Ovary (tissue), 9 donors: ENCODE measurements around the gene HOXB8. TPM values are rescaled to one million over a fixed set of nuclear protein-coding genes. Genes with fewer than 3 reads are reported as not detected.

Experiments
- DNase-seq, 5 donors: peaks; one replicate each; pipeline ENCODE4 v3.0.0-alpha.2; 2019 to 2020
- H3K27ac ChIP-seq, 2 donors: fragments of 200-600 bp; one replicate each; pipeline versions ENCODE4 v1.5.1 to v1.8.0; 2019 to 2022
- H3K27me3 ChIP-seq: fragments of 200-600 bp; one replicate; pipeline ENCODE4 v1.8.0; 2022
- H3K36me3 ChIP-seq: fragments of 200-600 bp; sonication (generic); one replicate; pipeline ENCODE4 v1.5.1; 2019
- H3K4me1 ChIP-seq: one replicate; pipeline ENCODE4 v1.8.1; 2013; ENCODE audit warnings: mild to moderate bottlenecking, moderate library complexity; ENCODE audit not compliant: insufficient read depth
- H3K4me3 ChIP-seq: fragments of 200-600 bp; sonication (generic); one replicate; pipeline ENCODE4 v1.5.1; 2017
- H3K9me3 ChIP-seq, 2 donors: fragments of 200-600 bp in 1 of 2; sonication (generic) in 1 of 2; one replicate each; pipeline versions ENCODE4 v1.5.1 to v1.8.1; 2013 to 2019; ENCODE audit warnings: mild to moderate bottlenecking in 1 of 2, moderate library complexity in 1 of 2
- CTCF ChIP-seq, 3 donors: fragments of 450-650 bp in 2 of 3; fragments of 200-600 bp in 1 of 3; IDR thresholded peaks; one replicate each; pipeline versions ENCODE4 v1.5.1 to v1.8.0; 2016 to 2022; ENCODE audit warnings: antibody characterized with exemption in 3 of 3, mild to moderate bottlenecking in 1 of 3
- EP300 ChIP-seq: sonication (generic); formaldehyde crosslinking; IDR thresholded peaks from one replicate; pipeline ENCODE4 v1.6.1; 2017; ENCODE audit warnings: antibody characterized with exemption
- POLR2A ChIP-seq: fragments of 450-650 bp; IDR thresholded peaks from one replicate; pipeline ENCODE4 v1.6.1; 2017; ENCODE audit warnings: antibody characterized with exemption, mild to moderate bottlenecking, moderate library complexity
- WGBS, 3 donors: extraction: QIAGEN DNeasy Blood & Tissue Kit in 1 of 3; methylation state at CpG; one replicate each; pipeline versions ENCODE4 v1.1.5 to v1.1.7; 2013 to 2017; 5-methylcytosine and 5-hydroxymethylcytosine counted together
- intact Hi-C, 4 donors: fragments of 100-400 bp; cut with DNase I; formaldehyde crosslinking; loops; one replicate each; pipeline versions ENCODE4 v1.11.0 to v1.15.1; 2022 to 2023
- polyA plus RNA-seq, 2 donors: library from polyadenylated mRNA; stranded (reverse); fragments of 200-250 nt in 1 of 2; fragments of 350-450 nt in 1 of 2; fragmentation: Illumina TruSeq in 1 of 2; extraction: RNeasy Lipid Tissue Mini Kit (QIAGEN cat#74804) in 1 of 2; gene quantifications; one replicate each; pipeline ENCODE4 v1.2.3, GENCODE V29; 2013 to 2014
- total RNA-seq, 7 donors: library from RNA; depleted of rRNA in 2 of 7; stranded (reverse); fragments of >200 nt in 2 of 7; fragmentation: NEBNext Ultra II Directional in 3 of 7; extraction: Animal tissue kit (Norgen Biotek cat#: 25700) in 3 of 7; gene quantifications; one replicate each; pipeline versions ENCODE4 v1.1.0 to v1.2.4, GENCODE V29; 2016 to 2023
- donor health status: DM: no; HTN: no; CAD: no; lungs with moderate emphysema.
- donor health status: DM: no; HTN: no; CAD: no.
- donor health status: Bipolar disorder and iron deficiency.
- donor health status: DM: yes; HTN: yes; CAD: no.
- donor health status: DM: no; HTN: no; CAD: no.
- donor health status: DM: yes; HTN: yes; CAD: no.

HOXB8 gene
- total and polyA plus RNA-seq, 9 donors: 0.17 to 2.5 (median 0.28) TPM; not detected in 4

GRCh38 chr17:48577330-48577945, 37.7 kb downstream of the HOXB8 start:
- no peaks in the 10 kb centered on the region for H3K9me3 ChIP-seq
- intact Hi-C loops: no loop called here
- TF ChIP-seq EP300 (no peak), CTCF (IDR thresholded peaks at IDR 0.05) (no peak), POLR2A (no peak)
- peaks cover 8% of the 10 kb centered on the region for H3K27me3 ChIP-seq
- H3K27ac ChIP-seq: no peak overlapping the region
- no peaks in the 10 kb centered on the region for H3K4me1 ChIP-seq
- no peak for DNase-seq
- peak overlapping the region; percentile 35 for H3K4me3 ChIP-seq
- H3K36me3 ChIP-seq: no peaks in the 10 kb centered on the region
- WGBS, 3 donors: 4 to 10% (median 4%) methylated on average over 12 to 19 of the region's 19 CpGs

DNA sequence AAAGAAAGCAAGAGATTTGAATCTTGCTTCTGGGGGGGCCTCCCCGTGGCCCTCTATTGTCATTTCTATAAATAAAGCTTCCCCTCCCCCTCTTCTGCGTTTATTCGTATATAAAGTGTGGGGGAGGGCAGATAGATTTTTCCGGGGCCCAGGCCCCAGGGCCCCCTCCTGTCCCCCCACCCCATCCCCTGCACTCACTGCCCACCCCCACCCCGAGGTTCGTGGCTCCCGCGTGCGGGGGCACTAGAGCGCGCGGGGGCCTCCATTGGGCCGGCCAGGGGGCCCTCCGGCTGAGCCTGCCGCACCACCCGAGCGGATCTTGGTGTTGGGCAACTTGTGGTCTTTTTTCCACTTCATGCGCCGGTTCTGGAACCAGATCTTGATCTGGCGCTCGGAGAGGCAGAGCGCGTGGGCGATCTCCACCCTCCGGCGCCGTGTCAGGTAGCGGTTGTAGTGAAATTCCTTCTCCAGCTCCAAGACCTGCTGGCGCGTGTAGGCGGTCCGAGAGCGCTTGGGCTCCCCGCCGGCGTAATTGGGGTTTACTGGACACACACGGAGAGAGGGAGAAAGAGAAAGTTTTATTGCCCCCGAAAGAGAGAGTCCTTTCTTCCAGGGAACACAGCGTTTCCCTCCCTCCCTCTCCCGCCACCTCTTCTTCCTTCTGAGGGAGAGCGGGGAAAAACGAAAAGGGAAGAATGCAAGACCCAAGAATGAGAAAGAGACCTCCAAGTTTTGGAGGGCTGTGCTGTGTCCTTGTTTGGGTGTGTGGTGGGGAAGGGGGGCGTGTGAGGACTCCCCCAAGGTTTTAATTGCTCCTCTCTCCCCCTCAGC, 38.4 kb downstream of the HOXB8 start:
- intact Hi-C loops: no loop called here
- H3K27me3 ChIP-seq: peaks cover 2% of the 10 kb centered on the region
- H3K9me3 ChIP-seq: no peaks in the 10 kb centered on the region
- TF ChIP-seq EP300 (no peak), POLR2A (no peak), CTCF (IDR thresholded peaks at IDR 0.05) (no peak)
- H3K4me3 ChIP-seq: peak overlapping the region; percentile 35
- WGBS, 3 donors: 5 to 12% (median 8%) methylated on average over 43 of the region's 43 CpGs
- DNase-seq: no peak
- no peaks in the 10 kb centered on the region for H3K4me1 ChIP-seq
- H3K36me3 ChIP-seq: no peaks in the 10 kb centered on the region
- H3K27ac ChIP-seq: no peak overlapping the region

DNA sequence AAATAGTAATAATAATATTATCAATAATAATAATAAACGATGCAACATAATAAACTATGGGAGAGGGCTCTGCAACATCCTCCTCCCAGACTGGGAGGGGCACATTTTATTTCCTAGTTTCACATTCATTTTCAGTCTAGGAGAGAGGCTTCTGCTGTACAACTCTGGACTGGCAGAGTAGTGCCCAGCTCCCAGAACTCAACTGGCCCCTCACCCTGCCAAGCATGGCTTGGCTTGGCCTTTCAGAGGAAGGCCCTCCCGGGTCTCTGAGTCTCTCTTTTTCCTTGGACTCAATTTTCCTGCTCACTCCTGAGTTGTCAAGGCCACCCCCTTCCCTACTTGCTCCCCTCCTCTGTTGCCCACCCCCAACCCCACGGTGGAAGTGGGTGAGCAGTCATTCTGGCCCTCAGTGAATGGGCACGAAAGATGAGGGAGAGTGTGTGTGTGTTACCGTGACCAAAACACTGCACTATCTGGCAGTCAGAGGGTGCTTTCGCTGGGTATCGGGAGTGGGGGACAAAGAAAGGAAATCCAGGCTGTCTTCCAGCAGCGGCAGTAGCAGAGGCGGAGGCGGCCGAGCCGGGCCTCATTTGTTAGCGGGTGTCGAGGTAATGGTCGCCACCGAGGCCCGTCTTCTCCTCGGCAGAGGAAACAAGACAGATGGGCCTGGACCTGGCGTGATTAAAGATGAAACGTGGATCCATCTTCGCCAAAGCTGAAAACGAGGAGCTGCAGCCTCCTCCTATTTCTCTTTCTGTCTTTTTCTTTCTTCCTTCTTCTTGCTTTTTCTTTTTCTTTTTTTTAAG, 39.2 kb downstream of the HOXB8 start:
- TF ChIP-seq EP300: no peak
- TF ChIP-seq POLR2A: no peak
- TF ChIP-seq CTCF (IDR thresholded peaks at IDR 0.05): no peak

GRCh38 chr17:48575066-48575582, 40.0 kb downstream of the HOXB8 start:
- Histone ChIP-seq H3K9me3 (no peaks in the 10 kb centered on the region), H3K4me1 (no peaks in the 10 kb centered on the region), H3K4me3 (no peak overlapping the region), H3K27ac (no peak overlapping the region), H3K27me3 (no peaks in the 10 kb centered on the region), H3K36me3 (no peaks in the 10 kb centered on the region)
- WGBS, 3 donors: 24 to 41% (median 26%) methylated on average over 7 of the region's 7 CpGs
- intact Hi-C loops: no loop called here
- DNase-seq: no peak
- TF ChIP-seq CTCF (IDR thresholded peaks at IDR 0.05) (no peak), POLR2A (no peak), EP300 (no peak)

More for the DNA sequence above, 39.2 kb downstream of the HOXB8 start:
- H3K27ac ChIP-seq: no peak overlapping the region
- DNase-seq: no peak
- H3K4me3 ChIP-seq: no peak overlapping the region
- no peaks in the 10 kb centered on the region for H3K27me3 ChIP-seq
- intact Hi-C loops: no loop called here
- H3K9me3 ChIP-seq: no peaks in the 10 kb centered on the region
- no peaks in the 10 kb centered on the region for H3K4me1 ChIP-seq
- H3K36me3 ChIP-seq: no peaks in the 10 kb centered on the region
- 18 to 31% (median 18%) methylated on average over 22 of the region's 22 CpGs for WGBS, 3 donors
